ENCODE measurements around the gene RB1.

Gene RB1

DNA sequence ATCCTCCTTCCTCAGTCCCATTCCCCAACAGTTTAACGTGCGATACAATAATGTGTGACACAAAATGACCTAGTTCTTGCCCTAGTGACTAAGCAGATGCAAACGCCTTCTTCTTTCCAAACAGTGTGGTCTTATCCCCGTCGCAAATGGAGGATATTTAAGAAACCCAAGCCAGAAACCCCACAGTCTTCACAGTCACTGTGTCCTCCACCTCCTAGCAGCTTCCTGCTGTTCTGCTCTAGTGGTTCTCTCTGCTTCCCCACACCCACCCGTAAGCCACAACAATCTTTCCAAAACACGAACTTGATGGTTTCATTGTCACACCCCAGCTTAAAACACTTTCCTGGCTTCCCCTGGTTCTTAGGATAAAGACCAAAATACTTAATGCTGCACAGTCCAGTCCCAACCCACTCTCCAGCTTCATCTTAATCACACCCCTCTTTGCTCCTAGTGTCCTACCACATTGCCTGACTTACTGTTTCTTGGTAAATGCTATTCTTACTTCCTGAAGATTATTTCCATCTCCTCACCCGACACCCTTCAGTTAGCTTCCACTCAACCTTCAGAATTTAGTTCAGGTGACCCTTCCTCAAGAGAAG, 38.2 kb upstream of the RB1 start:
- no peak overlapping the region for H3K4me2 ChIP-seq
- no peak overlapping the region for H2AFZ ChIP-seq (ENCODE audit: low read depth)
- TF ChIP-seq, protein P1, sequence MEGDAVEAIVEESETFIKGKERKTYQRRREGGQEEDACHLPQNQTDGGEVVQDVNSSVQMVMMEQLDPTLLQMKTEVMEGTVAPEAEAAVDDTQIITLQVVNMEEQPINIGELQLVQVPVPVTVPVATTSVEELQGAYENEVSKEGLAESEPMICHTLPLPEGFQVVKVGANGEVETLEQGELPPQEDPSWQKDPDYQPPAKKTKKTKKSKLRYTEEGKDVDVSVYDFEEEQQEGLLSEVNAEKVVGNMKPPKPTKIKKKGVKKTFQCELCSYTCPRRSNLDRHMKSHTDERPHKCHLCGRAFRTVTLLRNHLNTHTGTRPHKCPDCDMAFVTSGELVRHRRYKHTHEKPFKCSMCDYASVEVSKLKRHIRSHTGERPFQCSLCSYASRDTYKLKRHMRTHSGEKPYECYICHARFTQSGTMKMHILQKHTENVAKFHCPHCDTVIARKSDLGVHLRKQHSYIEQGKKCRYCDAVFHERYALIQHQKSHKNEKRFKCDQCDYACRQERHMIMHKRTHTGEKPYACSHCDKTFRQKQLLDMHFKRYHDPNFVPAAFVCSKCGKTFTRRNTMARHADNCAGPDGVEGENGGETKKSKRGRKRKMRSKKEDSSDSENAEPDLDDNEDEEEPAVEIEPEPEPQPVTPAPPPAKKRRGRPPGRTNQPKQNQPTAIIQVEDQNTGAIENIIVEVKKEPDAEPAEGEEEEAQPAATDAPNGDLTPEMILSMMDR (conservative IDR thresholded peaks at IDR 0.05; ENCODE audit: low read depth, low read length) = no peak
- H3K36me3 ChIP-seq (ENCODE audit: insufficient read depth) = no peaks in the 10 kb centered on the region
- no peaks in the 10 kb centered on the region for H3K79me2 ChIP-seq (ENCODE audit: insufficient read depth, low read depth)
- no peaks in the 10 kb centered on the region for H4K20me1 ChIP-seq (ENCODE audit: insufficient read depth)
- no peaks in the 10 kb centered on the region for H3K27me3 ChIP-seq (ENCODE audit: insufficient read depth, low read depth)
- no peak overlapping the region for H3K4me3 ChIP-seq (IDR thresholded peaks at IDR 0.05; ENCODE audit: insufficient read depth, low read depth, low read length)
- H3K9ac ChIP-seq = no peak overlapping the region
- no peak overlapping the region for H3K27ac ChIP-seq
- no peaks in the 10 kb centered on the region for H3K4me1 ChIP-seq (ENCODE audit: low read depth, poor library complexity, severe bottlenecking)

DNA sequence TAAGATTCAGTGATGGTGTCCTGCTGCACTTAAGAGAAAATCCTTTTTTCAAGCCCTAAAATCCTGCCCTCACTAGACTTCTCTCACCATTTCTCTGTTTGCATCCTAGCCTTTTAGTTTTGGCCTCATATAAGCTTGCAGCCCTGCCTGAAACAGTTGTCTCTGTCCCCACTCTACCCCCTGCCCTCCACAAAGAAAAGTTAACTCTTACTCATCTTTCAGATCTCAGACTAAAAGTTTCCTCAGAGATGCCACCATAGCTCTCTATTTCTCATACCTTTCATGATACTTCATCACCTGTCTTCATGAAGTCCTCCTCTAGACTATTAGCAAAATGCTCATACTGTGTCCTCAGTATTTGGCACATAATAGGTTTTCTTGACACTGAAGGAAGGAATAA, 37.4 kb upstream of the RB1 start:
- no peaks in the 10 kb centered on the region for H3K4me1 ChIP-seq (ENCODE audit: low read depth, poor library complexity, severe bottlenecking)
- H3K27me3 ChIP-seq (ENCODE audit: insufficient read depth, low read depth) = no peaks in the 10 kb centered on the region
- H4K20me1 ChIP-seq (ENCODE audit: insufficient read depth) = no peaks in the 10 kb centered on the region
- no peak overlapping the region for H3K27ac ChIP-seq
- TF ChIP-seq, protein P1 (conservative IDR thresholded peaks at IDR 0.05; ENCODE audit: low read depth, low read length) = no peak
- H2AFZ ChIP-seq (ENCODE audit: low read depth) = no peak overlapping the region
- no peak overlapping the region for H3K4me2 ChIP-seq
- H3K9ac ChIP-seq = no peak overlapping the region
- no peak overlapping the region for H3K4me3 ChIP-seq (IDR thresholded peaks at IDR 0.05; ENCODE audit: insufficient read depth, low read depth, low read length)
- no peaks in the 10 kb centered on the region for H3K79me2 ChIP-seq (ENCODE audit: insufficient read depth, low read depth)
- H3K36me3 ChIP-seq (ENCODE audit: insufficient read depth) = no peaks in the 10 kb centered on the region

- H3K4me3 ChIP-seq (IDR thresholded peaks at IDR 0.05; ENCODE audit: insufficient read depth, low read depth, low read length) = no peak overlapping the region
- no peak overlapping the region for H3K9ac ChIP-seq
- H4K20me1 ChIP-seq (ENCODE audit: insufficient read depth) = no peaks in the 10 kb centered on the region
- no peak overlapping the region for H3K27ac ChIP-seq
- H3K27me3 ChIP-seq (ENCODE audit: insufficient read depth, low read depth) = no peaks in the 10 kb centered on the region
- H3K36me3 ChIP-seq (ENCODE audit: insufficient read depth) = no peaks in the 10 kb centered on the region
- H3K79me2 ChIP-seq (ENCODE audit: insufficient read depth, low read depth) = no peaks in the 10 kb centered on the region
- no peak overlapping the region for H3K4me2 ChIP-seq
- TF ChIP-seq, protein P1 (conservative IDR thresholded peaks at IDR 0.05; ENCODE audit: low read depth, low read length) = no peak
- H2AFZ ChIP-seq (ENCODE audit: low read depth) = no peak overlapping the region
- H3K4me1 ChIP-seq (ENCODE audit: low read depth, poor library complexity, severe bottlenecking) = no peaks in the 10 kb centered on the region
Observed at GRCh38 chr13:48266701-48267639, 36.6 kb upstream of the RB1 start.

- TF ChIP-seq, protein P1 (conservative IDR thresholded peaks at IDR 0.05; ENCODE audit: low read depth, low read length) = no peak
- no peak overlapping the region for H3K27ac ChIP-seq
- no peaks in the 10 kb centered on the region for H4K20me1 ChIP-seq (ENCODE audit: insufficient read depth)
- H3K4me1 ChIP-seq (ENCODE audit: low read depth, poor library complexity, severe bottlenecking) = no peaks in the 10 kb centered on the region
- no peaks in the 10 kb centered on the region for H3K79me2 ChIP-seq (ENCODE audit: insufficient read depth, low read depth)
- no peak overlapping the region for H2AFZ ChIP-seq (ENCODE audit: low read depth)
- no peaks in the 10 kb centered on the region for H3K36me3 ChIP-seq (ENCODE audit: insufficient read depth)
- H3K4me3 ChIP-seq (IDR thresholded peaks at IDR 0.05; ENCODE audit: insufficient read depth, low read depth, low read length) = no peak overlapping the region
- H3K27me3 ChIP-seq (ENCODE audit: insufficient read depth, low read depth) = no peaks in the 10 kb centered on the region
- H3K4me2 ChIP-seq = no peak overlapping the region
- no peak overlapping the region for H3K9ac ChIP-seq
Observed at GRCh38 chr13:48268019-48268418, 35.5 kb upstream of the RB1 start.
